Endothelial cell of umbilical vein (primary cell): Measurements from ENCODE around the gene CLCN3. TPM values are rescaled to one million over a fixed set of nuclear protein-coding genes. Genes with fewer than 3 reads are reported as not detected.
A peak's percentile ranks its signal among the peaks of the same experiment; 100 is the strongest.

Experiments
- BruUV-seq: library from RNA; stranded (reverse); fragments of 400-500 nt; replicated peaks from 2 replicates; lab custom pipeline; 2021; lab: Mats Ljungman, UMichigan
- CTCF ChIA-PET: fragments of 300-600, 350-600 bp; sonication (Branson Sonifier 250); formaldehyde crosslinking; loops from one replicate; lab custom pipeline; 2021; ENCODE audit warnings: antibody characterized with exemption, inconsistent platforms; lab: Charles Lee
- POLR2A ChIA-PET: fragments of 300-600, 350-600 bp; sonication (Branson Sonifier 250); formaldehyde crosslinking; loops from one replicate; lab custom pipeline; 2021; ENCODE audit warnings: antibody characterized with exemption, inconsistent platforms; lab: Charles Lee
- DNase-seq: peaks from one replicate; pipeline ENCODE4 v3.0.0-alpha.2; 2011; ENCODE audit warnings: low read depth, low spot score
- FAIRE-seq: peaks from 2 replicates; lab custom pipeline; 2011; peaks lifted over from hg19 to GRCh38; lab: Jason Lieb, UNC
- H2AFZ ChIP-seq: 2 replicates; pipeline ENCODE4 v1.6.0; 2012; ENCODE audit warnings: low read depth, low read length, control low read depth, inconsistent platforms
- H3K27ac ChIP-seq: 2 replicates; pipeline ENCODE4 v1.5.1; 2011; ENCODE audit warnings: low read depth, mild to moderate bottlenecking, control low read depth, low read length, moderate library complexity; ENCODE audit not compliant: insufficient read depth
- H3K27me3 ChIP-seq, 2 experiments: 2 replicates each; pipeline versions ENCODE4 v1.6.0 to v1.6.1; 2011; ENCODE audit warnings: low read length in 2 of 2, mixed read lengths in 1 of 2; ENCODE audit not compliant: control insufficient read depth in 2 of 2, insufficient read depth in 2 of 2
- H3K36me3 ChIP-seq, 2 experiments: 2 replicates in 1 of 2; 3 replicates in 1 of 2; pipeline ENCODE4 v1.5.1; 2011; ENCODE audit warnings: low read length in 2 of 2, mild to moderate bottlenecking in 1 of 2, moderate library complexity in 1 of 2; ENCODE audit not compliant: control insufficient read depth in 2 of 2, insufficient read depth in 2 of 2; ENCODE audit errors: extremely low read depth in 1 of 2
- H3K4me1 ChIP-seq: 3 replicates; pipeline ENCODE4 v1.5.1; 2011; ENCODE audit warnings: mild to moderate bottlenecking, low read length; ENCODE audit not compliant: control insufficient read depth, insufficient read depth; ENCODE audit errors: extremely low read depth
- H3K4me2 ChIP-seq: 2 replicates; pipeline ENCODE4 v1.6.1; 2011; ENCODE audit warnings: low read length, control low read depth, mixed read lengths; ENCODE audit not compliant: insufficient read depth
- H3K4me3 ChIP-seq, 3 experiments: fragments of 200-600 bp in 1 of 3; sonication (generic), shearing (Covaris generic) in 1 of 3; replicated peaks in 1 of 3; 2 replicates each; pipeline ENCODE4 v1.5.1; 2011 to 2016; ENCODE audit warnings: control low read depth in 3 of 3, low read length in 3 of 3, mild to moderate bottlenecking in 2 of 3, inconsistent platforms in 1 of 3, low read depth in 1 of 3, moderate library complexity in 1 of 3; ENCODE audit not compliant: insufficient read depth in 1 of 3
- H3K79me2 ChIP-seq: 2 replicates; pipeline ENCODE4 v1.6.0; 2012; ENCODE audit warnings: low read length, inconsistent platforms; ENCODE audit not compliant: control insufficient read depth, insufficient read depth
- H3K9ac ChIP-seq: replicated peaks from 2 replicates; pipeline ENCODE3; 2011; ENCODE audit warnings: low read length, control low read depth; ENCODE audit not compliant: insufficient read depth; ENCODE audit errors: extremely low read depth
- H3K9me1 ChIP-seq: replicated peaks from 3 replicates; pipeline ENCODE4 v1.6.0; 2011; ENCODE audit warnings: mild to moderate bottlenecking, low read length; ENCODE audit not compliant: control insufficient read depth, insufficient read depth; ENCODE audit errors: extremely low read depth
- H3K9me3 ChIP-seq: replicated peaks from 2 replicates; pipeline ENCODE4 v1.5.1; 2012; ENCODE audit warnings: low read length, inconsistent platforms; ENCODE audit not compliant: control insufficient read depth, insufficient read depth
- H4K20me1 ChIP-seq: replicated peaks from 2 replicates; pipeline ENCODE3; 2011; ENCODE audit warnings: mild to moderate bottlenecking, low read length; ENCODE audit not compliant: control insufficient read depth, insufficient read depth; ENCODE audit errors: extremely low read depth
- CTCF ChIP-seq, 2 donors: IDR thresholded peaks; 1 replicate in 1 of 2; 2 replicates in 1 of 2; pipeline ENCODE4 v1.5.1; 2011; ENCODE audit warnings: low read length in 2 of 2, mild to moderate bottlenecking in 2 of 2, moderate library complexity in 2 of 2, control low read depth in 1 of 2, inconsistent platforms in 1 of 2, low read depth in 1 of 2; ENCODE audit not compliant: insufficient read depth in 1 of 2; ENCODE audit errors: extremely low read depth in 1 of 2
- EZH2 ChIP-seq: IDR thresholded peaks from 2 replicates; pipeline ENCODE4 v1.6.1; 2012; ENCODE audit warnings: borderline replicate concordance, low read depth, mild to moderate bottlenecking, moderate library complexity, low read length, inconsistent platforms; ENCODE audit not compliant: severe bottlenecking
- FOS ChIP-seq: IDR thresholded peaks from 2 replicates; pipeline ENCODE4 v1.6.1; 2011; ENCODE audit warnings: mild to moderate bottlenecking, low read length, moderate library complexity, borderline replicate concordance; ENCODE audit not compliant: insufficient read depth
- GATA2 ChIP-seq: IDR thresholded peaks from 2 replicates; pipeline ENCODE4 v1.7.0; 2011; ENCODE audit warnings: low read depth, mild to moderate bottlenecking, moderate library complexity, mixed read lengths, low read length; ENCODE audit not compliant: insufficient read length, insufficient read depth
- JUN ChIP-seq: IDR thresholded peaks from 2 replicates; pipeline ENCODE4 v1.6.1; 2011; ENCODE audit warnings: borderline replicate concordance, low read depth; ENCODE audit not compliant: insufficient read length, insufficient read depth
- MAX ChIP-seq: IDR thresholded peaks from 2 replicates; pipeline ENCODE4 v1.6.1; 2011; ENCODE audit not compliant: insufficient read depth, insufficient read length
- MYC ChIP-seq: IDR thresholded peaks from one replicate; pipeline ENCODE4 v1.6.1; 2011; ENCODE audit warnings: mild to moderate bottlenecking, low read depth, low read length
- POLR2A ChIP-seq: IDR thresholded peaks from 2 replicates; pipeline ENCODE4 v1.6.1; 2012; ENCODE audit warnings: low read depth, mild to moderate bottlenecking, control low read depth, low read length
- POLR2AphosphoS5 ChIP-seq: IDR thresholded peaks from 2 replicates; pipeline ENCODE4 v1.6.1; 2012; ENCODE audit warnings: low read depth, mild to moderate bottlenecking, control low read depth, low read length, moderate library complexity; ENCODE audit not compliant: insufficient read depth
- dilution Hi-C: fragments of 300-500 bp; cut with MboI; formaldehyde crosslinking; loops from one replicate; pipeline ENCODE4 v1.15.0; 2019; ENCODE audit warnings: low sequenced_read_pairs; ENCODE audit not compliant: extremely low pct_ligation_motif_present
- intact Hi-C: fragments of 100-400 bp; cut with micrococcal nuclease; formaldehyde crosslinking; loops from one replicate; pipeline ENCODE4 v1.10.0; 2022
- polyA plus RNA-seq, 4 experiments: library from polyadenylated mRNA; depleted of rRNA in 3 of 4; stranded (reverse) in 3 of 4; unstranded in 1 of 4; fragments of >200 nt; gene quantifications; 2 replicates each; pipeline versions ENCODE4 v1.2.1 to v1.2.3, GENCODE V29; 2011 to 2012; ENCODE audit warnings: missing spikeins in 1 of 4
- total RNA-seq: library from RNA; stranded (reverse); gene quantifications from 2 replicates; pipeline ENCODE4 v1.2.3, GENCODE V29; 2021

CLCN3 gene
- total and polyA plus RNA-seq, 2 donors (not counting 3 experiments of a cell fraction or from before 2014, with no cell fraction given), result 16.5 to 51.4 TPM

GRCh38 chr4:169611157-169611556, 9.2 kb upstream of the CLCN3 start:
- Histone ChIP-seq H3K9ac (peak overlapping the region; percentile 87), H2AFZ (no peak overlapping the region), H3K79me2 (peaks cover 6% of the 10 kb centered on the region), H3K4me3 (peak overlapping the region in 2 of 3 experiments; percentile 47 to 96), H3K4me2 (peak overlapping the region; percentile 91), H4K20me1 (no peaks in the 10 kb centered on the region), H3K36me3 (no peaks in the 10 kb centered on the region), H3K27me3 (no peaks in the 10 kb centered on the region), H3K9me3 (no peaks in the 10 kb centered on the region), H3K4me1 (peaks cover 18% of the 10 kb centered on the region), H3K27ac (no peak overlapping the region), H3K9me1 (no peaks in the 10 kb centered on the region)
- dilution Hi-C loops, result no loop called here
- FAIRE-seq, result no peak
- TF ChIP-seq POLR2A (no peak), GATA2 (no peak), FOS (no peak), POLR2AphosphoS5 (no peak), MYC (no peak), MAX (no peak), JUN (no peak), EZH2 (no peak), CTCF (IDR thresholded peaks at IDR 0.05; ENCODE audit: extremely low read depth in 1 of 2, insufficient read depth in 1 of 2, low read depth in 1 of 2, low read length in 2 of 2) (no peak)
- ChIA-PET POLR2A (no interaction called here), CTCF (no interaction called here)
- intact Hi-C loops, result no loop called here
- DNase-seq, result no peak
- no TSS peak for BruUV-seq
